ENCODE data around the gene ZBTB8A.
A peak's percentile ranks its signal among the peaks of the same experiment; 100 is the strongest.

ZBTB8A gene

DNA sequence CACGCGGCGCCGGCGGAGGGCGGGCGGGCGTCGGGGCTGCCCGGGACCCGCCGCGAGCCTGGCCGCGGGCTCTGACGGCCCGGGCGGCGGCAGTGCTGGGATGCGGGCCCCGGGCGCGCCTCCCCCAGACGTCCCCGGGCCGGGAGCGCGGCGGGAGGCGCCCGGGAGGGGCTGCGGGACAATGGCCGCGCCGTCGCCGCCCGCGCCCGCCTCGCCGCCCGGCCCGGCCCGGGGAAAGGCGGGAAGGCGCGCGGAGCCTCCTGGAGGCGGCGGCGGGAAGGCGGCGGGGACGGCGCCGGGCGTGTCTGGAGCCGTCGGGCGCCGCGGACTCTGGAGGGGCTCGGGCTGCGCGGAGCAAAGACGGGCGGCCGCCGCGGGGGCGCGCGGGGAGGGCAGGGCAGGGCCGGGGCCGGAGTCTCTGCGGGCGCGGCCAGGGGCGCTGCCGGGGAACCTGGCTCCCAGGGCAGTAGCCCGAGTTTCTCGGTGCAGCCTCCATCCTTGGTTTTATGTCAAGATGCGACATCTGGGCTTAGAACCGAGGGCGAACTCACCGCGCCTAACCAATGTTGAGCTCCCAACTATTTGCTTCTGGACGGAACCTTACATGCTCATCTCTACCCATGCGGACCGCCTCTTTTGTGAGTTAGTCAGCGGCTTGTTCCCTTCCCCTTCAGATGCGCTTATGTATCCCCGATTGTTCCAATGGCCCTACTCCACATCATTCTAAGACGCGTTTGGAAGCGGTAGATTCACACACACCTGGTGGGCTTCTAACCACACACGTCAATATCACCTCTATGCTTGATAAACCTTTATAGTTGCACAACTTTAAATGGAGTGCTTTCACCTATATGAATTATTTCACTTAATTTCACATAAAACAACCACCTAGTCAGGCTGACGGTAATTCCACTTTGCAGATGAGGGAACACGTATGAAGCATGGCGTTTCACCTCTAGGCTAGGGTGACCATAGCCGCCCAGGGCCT is 651 bp downstream of the ZBTB8A start:
- no peaks in the 10 kb centered on the region for H3K36me3 ChIP-seq
- H3K4me3 ChIP-seq (ENCODE audit: low read depth in 1 of 2, low read length in 1 of 2): peak overlapping the region in 1 of 2 experiments; percentile 28
- H3K27ac ChIP-seq: no peak overlapping the region
- H3K27me3 ChIP-seq: peaks cover 69% of the 10 kb centered on the region
- H3K9me3 ChIP-seq: no peaks in the 10 kb centered on the region
- TF ChIP-seq CTCF (IDR thresholded peaks at IDR 0.05): no peak
- peaks cover 11 to 12% of the 10 kb centered on the region in 2 experiments for H3K4me1 ChIP-seq (ENCODE audit: control insufficient read depth in 1 of 2, insufficient read depth in 1 of 2, low read depth in 1 of 2, low read length in 1 of 2)

GRCh38 chr1:32540605-32541004 is 1.4 kb downstream of the ZBTB8A start:
- H3K4me3 ChIP-seq (ENCODE audit: low read depth in 1 of 2, low read length in 1 of 2): no peak overlapping the region
- peaks cover 11 to 12% of the 10 kb centered on the region in 2 experiments for H3K4me1 ChIP-seq (ENCODE audit: control insufficient read depth in 1 of 2, insufficient read depth in 1 of 2, low read depth in 1 of 2, low read length in 1 of 2)
- H3K36me3 ChIP-seq: no peaks in the 10 kb centered on the region
- H3K9me3 ChIP-seq: no peaks in the 10 kb centered on the region
- no peak for TF ChIP-seq CTCF (IDR thresholded peaks at IDR 0.05)
- H3K27me3 ChIP-seq: peaks cover 62% of the 10 kb centered on the region
- H3K27ac ChIP-seq: no peak overlapping the region

GRCh38 chr1:32541064-32541566 is 1.9 kb downstream of the ZBTB8A start:
- H3K27ac ChIP-seq: no peak overlapping the region
- H3K27me3 ChIP-seq: peaks cover 59% of the 10 kb centered on the region

DNA sequence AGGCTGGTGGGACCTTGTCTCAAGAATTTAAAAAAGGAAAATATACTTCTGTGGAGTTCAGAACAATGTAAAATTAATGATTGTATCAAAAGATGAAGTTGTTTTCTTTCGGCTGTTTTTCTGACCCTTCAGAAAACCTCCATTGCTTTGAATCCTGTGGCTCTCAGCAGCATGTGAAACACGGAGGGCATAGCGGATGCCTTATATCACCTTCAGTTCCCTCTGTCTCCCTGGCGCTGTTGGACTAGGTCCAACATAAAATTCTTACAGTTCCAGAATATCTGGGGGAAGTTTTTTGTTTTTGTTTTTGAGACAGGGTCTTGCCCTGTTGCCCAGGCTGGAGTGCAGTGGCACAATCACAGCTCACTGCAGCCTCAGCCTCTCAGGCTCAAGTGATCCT is 7.4 kb downstream of the ZBTB8A start:
- Histone ChIP-seq H3K4me3 (ENCODE audit: low read depth in 1 of 2, low read length in 1 of 2) (no peak overlapping the region), H3K36me3 (no peaks in the 10 kb centered on the region), H3K9me3 (no peaks in the 10 kb centered on the region), H3K27ac (no peak overlapping the region), H3K27me3 (peaks cover 10% of the 10 kb centered on the region), H3K4me1 (ENCODE audit: control insufficient read depth in 1 of 2, insufficient read depth in 1 of 2, low read depth in 1 of 2, low read length in 1 of 2) (no peaks in the 10 kb centered on the region)
- no peak for TF ChIP-seq CTCF (IDR thresholded peaks at IDR 0.05)

More at GRCh38 chr1:32541064-32541566, 1.9 kb downstream of the ZBTB8A start:
- H3K9me3 ChIP-seq: no peaks in the 10 kb centered on the region
- no peaks in the 10 kb centered on the region for H3K36me3 ChIP-seq
- no peak for TF ChIP-seq CTCF (IDR thresholded peaks at IDR 0.05)
- H3K4me3 ChIP-seq (ENCODE audit: low read depth in 1 of 2, low read length in 1 of 2): no peak overlapping the region
- peaks cover 10 to 11% of the 10 kb centered on the region in 2 experiments for H3K4me1 ChIP-seq (ENCODE audit: control insufficient read depth in 1 of 2, insufficient read depth in 1 of 2, low read depth in 1 of 2, low read length in 1 of 2)

GRCh38 chr1:32549616-32550015 is 10.4 kb downstream of the ZBTB8A start:
- Histone ChIP-seq H3K27me3 (no peaks in the 10 kb centered on the region), H3K4me1 (ENCODE audit: control insufficient read depth in 1 of 2, insufficient read depth in 1 of 2, low read depth in 1 of 2, low read length in 1 of 2) (no peaks in the 10 kb centered on the region), H3K36me3 (no peaks in the 10 kb centered on the region), H3K27ac (no peak overlapping the region), H3K9me3 (no peaks in the 10 kb centered on the region), H3K4me3 (ENCODE audit: low read depth in 1 of 2, low read length in 1 of 2) (no peak overlapping the region)
- TF ChIP-seq CTCF (IDR thresholded peaks at IDR 0.05): no peak
